Spleen (tissue), 7 donors: Measurements from ENCODE around the gene MAN1C1.

Experiments
- POLR2A ChIP-seq, 3 donors: fragments of 450-650 bp; IDR thresholded peaks; one replicate each; pipeline ENCODE4 v1.5.1; 2017; ENCODE audit warnings: antibody characterized with exemption in 3 of 3, mild to moderate bottlenecking in 1 of 3
- TF ChIP-seq, protein P1 (sequence below), 11 experiments: fragments of 200-600 bp in 7 of 11; fragments of 450-650 bp in 4 of 11; sonication (generic) in 4 of 11; IDR thresholded peaks in 8 of 11; conservative IDR thresholded peaks in 3 of 11; 1 replicate in 7 of 11; 2 replicates in 4 of 11; pipeline versions ENCODE4 v1.4.0 to v1.8.0; 2016 to 2021; ENCODE audit warnings: antibody characterized with exemption in 11 of 11, inconsistent platforms in 4 of 11, mild to moderate bottlenecking in 1 of 11
- donor health status: DM: no; HTN: no; CAD: no; lungs with moderate emphysema.
- donor health status: DM: no; HTN: no; CAD: no.
- donor health status: DM: no; HTN: no; CAD: no.

GRCh38 chr1:25641931-25642573 is 25.5 kb downstream of the MAN1C1 start:
- TF ChIP-seq, protein P1, sequence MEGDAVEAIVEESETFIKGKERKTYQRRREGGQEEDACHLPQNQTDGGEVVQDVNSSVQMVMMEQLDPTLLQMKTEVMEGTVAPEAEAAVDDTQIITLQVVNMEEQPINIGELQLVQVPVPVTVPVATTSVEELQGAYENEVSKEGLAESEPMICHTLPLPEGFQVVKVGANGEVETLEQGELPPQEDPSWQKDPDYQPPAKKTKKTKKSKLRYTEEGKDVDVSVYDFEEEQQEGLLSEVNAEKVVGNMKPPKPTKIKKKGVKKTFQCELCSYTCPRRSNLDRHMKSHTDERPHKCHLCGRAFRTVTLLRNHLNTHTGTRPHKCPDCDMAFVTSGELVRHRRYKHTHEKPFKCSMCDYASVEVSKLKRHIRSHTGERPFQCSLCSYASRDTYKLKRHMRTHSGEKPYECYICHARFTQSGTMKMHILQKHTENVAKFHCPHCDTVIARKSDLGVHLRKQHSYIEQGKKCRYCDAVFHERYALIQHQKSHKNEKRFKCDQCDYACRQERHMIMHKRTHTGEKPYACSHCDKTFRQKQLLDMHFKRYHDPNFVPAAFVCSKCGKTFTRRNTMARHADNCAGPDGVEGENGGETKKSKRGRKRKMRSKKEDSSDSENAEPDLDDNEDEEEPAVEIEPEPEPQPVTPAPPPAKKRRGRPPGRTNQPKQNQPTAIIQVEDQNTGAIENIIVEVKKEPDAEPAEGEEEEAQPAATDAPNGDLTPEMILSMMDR (IDR thresholded peaks at IDR 0.05 in 8 of 11, conservative IDR thresholded peaks at IDR 0.05 in 3 of 11), result no peak
- TF ChIP-seq POLR2A (IDR thresholded peaks at IDR 0.05), result no peak
